Measurements from ENCODE around the gene CRHR1.

GRCh38 chr17:45787656-45788055 is 3.5 kb downstream of the CRHR1 start:
- TF ChIP-seq YY1 (IDR thresholded peaks at IDR 0.05; ENCODE audit: low read depth, low read length) (no peak), SP1 (IDR thresholded peaks at IDR 0.05; ENCODE audit: low read depth, low read length) (no peak), TAF1 (IDR thresholded peaks at IDR 0.05; ENCODE audit: borderline replicate concordance, low read depth, low read length) (no peak), POLR2A (IDR thresholded peaks at IDR 0.05; ENCODE audit: low read depth, low read length) (no peak), SMAD1 (IDR thresholded peaks at IDR 0.05; ENCODE audit: low read depth, partially characterized antibody) (no peak), ELK1 (IDR thresholded peaks at IDR 0.05; ENCODE audit: low read depth, low read length) (no peak), CTCF (IDR thresholded peaks at IDR 0.05 in 2 of 3, conservative IDR thresholded peaks at IDR 0.05 in 1 of 3; ENCODE audit: control insufficient read depth in 2 of 3, extremely low read depth in 1 of 3, insufficient read depth in 1 of 3, low read depth in 3 of 3, low read length in 3 of 3) (no peak)

All from GM12878 (cell line).